Measurements from ENCODE around the gene ATAT1. TPM values are rescaled to one million over a fixed set of nuclear protein-coding genes. Genes with fewer than 3 reads are reported as not detected.

ATAT1 gene
- total and polyA plus RNA-seq, 10 of the 15 experiments (the other 5 are each of a cell fraction or from before 2014, with no cell fraction given) = 1.1 to 14.2 (median 6.9) TPM

GRCh38 chr6:30583921-30584320 lies 42.8 kb upstream of the ATAT1 start:
- POLR2A ChIA-PET = interaction anchor here (0.6 to 0.7 kb wide), 2 partner anchors 9 to 937 kb away, joined by 3 read pairs; no protein-coding TSS in a partner anchor
- intact Hi-C loops (cut with micrococcal nuclease; ENCODE audit: unreplicated experiment) = no loop called here
- in situ Hi-C loops (cut with MboI) = no loop called here
- FAIRE-seq = no peak
- no peak for ATAC-seq
- Histone ChIP-seq H2AFZ (ENCODE audit: control insufficient read depth, low read depth, low read length) (no peak overlapping the region), H3K27ac (ENCODE audit: control insufficient read depth, insufficient read depth) (no peak overlapping the region), H3K27me3 (replicated peaks in 1 of 2; ENCODE audit: control insufficient read depth in 2 of 2, insufficient read depth in 2 of 2, low read length in 1 of 2) (no peaks in the 10 kb centered on the region), H3K36me3 (ENCODE audit: control insufficient read depth in 2 of 2, insufficient read depth in 2 of 2, low read length in 1 of 2) (peaks cover 27 to 45% of the 10 kb centered on the region in 2 experiments), H3K9ac (ENCODE audit: control insufficient read depth, insufficient read depth, low read length) (no peak overlapping the region), H3K79me2 (ENCODE audit: control insufficient read depth, insufficient read depth, low read length) (no peaks in the 10 kb centered on the region), H3K4me2 (ENCODE audit: control insufficient read depth, insufficient read depth) (no peak overlapping the region), H3K9me3 (replicated peaks; ENCODE audit: control insufficient read depth, insufficient read depth, low read length) (no peaks in the 10 kb centered on the region), H4K20me1 (ENCODE audit: control insufficient read depth, insufficient read depth) (no peaks in the 10 kb centered on the region), H3K4me3 (no peak overlapping the region), H3K4me1 (ENCODE audit: control insufficient read depth, insufficient read depth, low read length) (no peaks in the 10 kb centered on the region)
- RAD21 ChIA-PET (ENCODE audit: unreplicated experiment) = interaction anchor here (1.3 kb wide), 1 partner anchor 39 kb away, joined by 3 read pairs; no protein-coding TSS in a partner anchor
- 97% methylated on average over 5 of the region's 5 CpGs for WGBS (ENCODE audit: insufficient coverage, insufficient replicate concordance, low lambda C conversion rate, missing lambda C conversion rate)
- BruUV-seq (replicated peaks) = no TSS peak
- CTCF ChIA-PET = interaction anchor here (1.5 kb wide), 1 partner anchor 13 kb away, joined by 6 read pairs; no protein-coding TSS in a partner anchor
- SMC1A ChIA-PET (ENCODE audit: uncharacterized antibody, unreplicated experiment) = interaction anchor here (0.8 kb wide), 1 partner anchor 10 kb away, joined by 3 read pairs; no protein-coding TSS in a partner anchor
- TF ChIP-seq POLR2AphosphoS5 (IDR thresholded peaks at IDR 0.05; ENCODE audit: low read length) (0 out of 2 replicates have a peak, but pooled peaks have one; percentile 28), IRF4 (IDR thresholded peaks at IDR 0.05; ENCODE audit: low read depth, low read length) (no peak)
- DNase-seq (ENCODE audit: low read depth, low spot score) = no peak

- CTCF ChIA-PET = interaction anchor here (0.8 to 1.5 kb wide), 3 partner anchors 48 to 107 kb away, joined by 3 to 4 read pairs (median 3); no protein-coding TSS in a partner anchor
- BruUV-seq (replicated peaks) = no TSS peak
- Histone ChIP-seq H3K27ac (ENCODE audit: control insufficient read depth, insufficient read depth) (no peak overlapping the region), H2AFZ (ENCODE audit: control insufficient read depth, low read depth, low read length) (no peak overlapping the region), H3K27me3 (replicated peaks in 1 of 2; ENCODE audit: control insufficient read depth in 2 of 2, insufficient read depth in 2 of 2, low read length in 1 of 2) (no peaks in the 10 kb centered on the region), H4K20me1 (ENCODE audit: control insufficient read depth, insufficient read depth) (no peaks in the 10 kb centered on the region), H3K4me2 (ENCODE audit: control insufficient read depth, insufficient read depth) (no peak overlapping the region), H3K9ac (ENCODE audit: control insufficient read depth, insufficient read depth, low read length) (no peak overlapping the region), H3K79me2 (ENCODE audit: control insufficient read depth, insufficient read depth, low read length) (no peaks in the 10 kb centered on the region), H3K4me1 (ENCODE audit: control insufficient read depth, insufficient read depth, low read length) (no peaks in the 10 kb centered on the region), H3K36me3 (ENCODE audit: control insufficient read depth in 2 of 2, insufficient read depth in 2 of 2, low read length in 1 of 2) (peaks cover 27 to 34% of the 10 kb centered on the region in 2 experiments), H3K4me3 (no peak overlapping the region), H3K9me3 (replicated peaks; ENCODE audit: control insufficient read depth, insufficient read depth, low read length) (no peaks in the 10 kb centered on the region)
- RAD21 ChIA-PET (ENCODE audit: unreplicated experiment) = no interaction called here
- in situ Hi-C loops (cut with MboI) = no loop called here
- TF ChIP-seq POLR2AphosphoS5 (IDR thresholded peaks at IDR 0.05; ENCODE audit: low read length) = 0 out of 2 replicates have a peak, but pooled peaks have one; percentile 23
- no peak for TF ChIP-seq POLR2AphosphoS2 (IDR thresholded peaks at IDR 0.05; ENCODE audit: low read depth, low read length)
- no peak for TF ChIP-seq BMI1 (IDR thresholded peaks at IDR 0.05; ENCODE audit: borderline replicate concordance)
- TF ChIP-seq SMAD1 (IDR thresholded peaks at IDR 0.05; ENCODE audit: low read depth, partially characterized antibody) = no peak
- TF ChIP-seq RFX5 (IDR thresholded peaks at IDR 0.05; ENCODE audit: low read depth, low read length) = no peak
- TF ChIP-seq PML (IDR thresholded peaks at IDR 0.05; ENCODE audit: low read length) = no peak
- DNase-seq (ENCODE audit: low read depth, low spot score) = no peak
- intact Hi-C loops (cut with micrococcal nuclease; ENCODE audit: unreplicated experiment) = no loop called here
- WGBS (ENCODE audit: insufficient coverage, insufficient replicate concordance, low lambda C conversion rate, missing lambda C conversion rate) = 95% methylated on average over 15 of the region's 15 CpGs
- POLR2A ChIA-PET = no interaction called here
- ATAC-seq = no peak
- SMC1A ChIA-PET (ENCODE audit: uncharacterized antibody, unreplicated experiment) = interaction anchor here (0.6 to 1.7 kb wide), 5 partner anchors 7 to 48 kb away, joined by 3 to 4 read pairs (median 4); no protein-coding TSS in a partner anchor
- no peak for FAIRE-seq
Observed at GRCh38 chr6:30589754-30590358, 36.8 kb upstream of the ATAT1 start.

Data from GM12878 (cell line).